VCaP (cell line): ENCODE data around the gene POLA2.
"Not testable (repeated sequence)": the region's sequence is repeated elsewhere in the genome, so short reads cannot be mapped to it uniquely, and the experiment has no call there.

Experiments
- H3K27ac ChIP-seq: fragments of 450-650 bp; 2 replicates; pipeline ENCODE4 v1.5.1; 2017
- CTCF ChIP-seq: fragments of 450-650 bp; conservative IDR thresholded peaks from 2 replicates; pipeline ENCODE4 v1.5.1; 2017; ENCODE audit warnings: mild to moderate bottlenecking, moderate library complexity

The POLA2 gene

GRCh38 chr11:65321828-65322485 lies 60.2 kb downstream of the POLA2 start:
- peak overlapping the region; percentile 1; the same call in 1 of the 2 replicates for H3K27ac ChIP-seq
- TF ChIP-seq CTCF, result no peak

GRCh38 chr11:65323813-65324212 lies 62.1 kb downstream of the POLA2 start:
- H3K27ac ChIP-seq, result no peak overlapping the region
- no peak for TF ChIP-seq CTCF

GRCh38 chr11:65325435-65325834 lies 63.7 kb downstream of the POLA2 start:
- no peak for TF ChIP-seq CTCF
- no peak overlapping the region for H3K27ac ChIP-seq

- no peak overlapping the region; the same call in 1 of the 2 replicates for H3K27ac ChIP-seq
- TF ChIP-seq CTCF, result no peak
Measured at GRCh38 chr11:65327021-65327420, 65.3 kb downstream of the POLA2 start.

GRCh38 chr11:65329478-65329877 lies 67.7 kb downstream of the POLA2 start:
- peak overlapping the region; percentile 64 for H3K27ac ChIP-seq

GRCh38 chr11:65329944-65330403 lies 68.2 kb downstream of the POLA2 start:
- peak overlapping the region; percentile 64 for H3K27ac ChIP-seq
- TF ChIP-seq CTCF, result peak; percentile 99

More at GRCh38 chr11:65329478-65329877, 67.7 kb downstream of the POLA2 start:
- no peak for TF ChIP-seq CTCF

GRCh38 chr11:65330544-65330943 lies 68.8 kb downstream of the POLA2 start:
- H3K27ac ChIP-seq, result peak overlapping the region; percentile 64
- no peak for TF ChIP-seq CTCF

- H3K27ac ChIP-seq, result not testable (repeated sequence)
Measured at GRCh38 chr11:65332591-65332990, 70.8 kb downstream of the POLA2 start.
